CD4-positive, alpha-beta T cell treated with Interleukin-4 for 1 hour (primary cell): ENCODE data around the gene FAM221A.
"Not testable (repeated sequence)": the region's sequence is repeated elsewhere in the genome, so short reads cannot be mapped to it uniquely, and the experiment has no call there.

Source experiments
- DNase-seq, 2 donors: peaks; one replicate each; pipeline ENCODE4 v3.0.0-alpha.2; 2020 to 2022

The FAM221A gene

DNA sequence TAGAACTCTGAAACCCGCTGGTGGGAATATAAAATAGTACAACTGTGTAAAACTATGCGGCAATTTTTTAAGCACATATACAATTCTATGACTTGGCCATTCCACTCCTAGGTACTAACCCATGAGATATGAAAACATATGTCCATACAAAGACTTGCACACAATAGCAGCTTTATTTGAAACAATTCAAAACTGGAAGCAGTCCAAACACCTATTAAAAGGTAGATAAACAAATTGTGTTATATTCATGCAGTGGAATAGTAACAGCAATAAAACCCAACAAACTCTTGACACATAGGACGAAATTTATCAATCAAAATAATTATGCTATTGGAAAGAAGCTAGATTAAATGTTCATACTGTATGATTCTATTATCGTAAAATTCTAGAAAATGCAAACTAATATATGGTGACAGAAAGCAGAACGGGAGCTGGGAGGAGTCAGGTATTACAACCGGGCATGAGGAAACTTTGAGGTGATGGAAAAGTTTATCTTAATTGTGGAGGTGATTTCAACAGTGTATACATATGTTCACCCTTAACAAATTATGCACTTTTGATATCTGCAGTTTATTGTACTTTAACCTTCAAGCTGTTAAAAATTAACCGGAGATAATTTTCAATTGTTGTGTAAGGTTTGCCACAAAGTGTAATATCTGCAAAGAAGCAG lies 29.2 kb downstream of the FAM221A start:
- DNase-seq, result no peak

DNA sequence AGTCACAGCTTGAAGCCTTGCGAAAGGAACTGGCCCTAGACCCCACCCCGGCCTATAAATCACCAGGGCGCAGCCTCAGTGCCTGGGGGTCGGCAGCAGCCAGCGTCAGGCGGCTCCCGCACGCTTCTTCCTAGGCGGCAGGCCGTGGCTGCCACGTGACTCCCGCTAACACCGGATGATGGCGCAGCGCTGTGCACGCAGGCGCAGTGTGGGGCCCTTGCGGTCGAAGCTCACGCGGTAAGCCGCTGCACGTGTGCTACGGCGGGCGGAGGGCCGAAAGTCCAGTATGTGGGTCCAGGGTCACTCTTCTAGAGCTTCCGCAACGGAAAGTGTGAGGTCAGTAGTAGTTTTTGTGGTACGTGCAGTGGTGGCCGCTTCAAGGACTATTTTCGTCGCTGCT lies 30.0 kb downstream of the FAM221A start, which contains the start of gene STK31:
Gene STK31 (plus strand): TSS at position 220 of the 400 bp plus-strand sequence. CDS start 67 bp downstream, at position 287.
- no peak for DNase-seq

GRCh38 chr7:23712368-23713284 lies 32.6 kb downstream of the FAM221A start:
- peak in 1 of 2 donors; percentile 58 for DNase-seq

DNA sequence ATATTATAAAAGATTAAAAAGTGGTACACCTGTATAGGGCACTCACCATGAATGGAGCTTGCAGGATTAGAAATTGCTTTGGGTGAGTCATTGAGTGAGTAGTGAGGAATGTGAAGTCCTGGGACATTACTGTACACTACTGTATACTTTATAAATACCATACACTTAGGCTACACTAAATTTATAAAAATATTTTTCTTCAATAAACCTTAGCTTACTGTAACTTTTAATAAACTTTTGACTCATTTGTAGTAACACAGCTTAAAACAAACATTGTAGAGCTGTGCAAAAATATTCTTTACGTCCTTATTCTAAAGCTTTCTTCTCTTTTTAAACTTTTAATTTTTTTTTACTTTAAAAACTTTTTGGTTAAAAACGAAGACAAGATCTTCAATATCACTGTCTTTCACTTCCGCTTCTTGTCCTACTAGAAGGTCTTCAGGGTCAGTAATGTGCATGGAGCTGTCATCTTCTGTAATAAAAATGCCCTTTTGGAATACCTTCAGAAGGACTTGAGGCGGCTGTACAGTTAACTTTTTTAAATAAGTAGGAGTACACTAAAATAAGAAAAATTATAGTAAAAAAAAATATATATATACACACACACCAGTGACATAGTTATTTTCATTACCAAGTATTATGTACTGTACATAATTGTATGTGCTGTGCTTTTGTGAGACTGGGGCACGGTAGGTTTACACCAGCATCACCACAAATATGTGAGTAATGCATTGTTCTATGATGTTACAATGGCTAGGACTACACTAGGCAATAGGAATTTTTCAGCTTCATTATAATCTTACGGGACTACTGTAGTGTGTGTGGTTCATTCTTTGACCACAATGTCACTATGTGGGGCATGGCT lies 33.5 kb downstream of the FAM221A start:
- no peak for DNase-seq

- no peak for DNase-seq
Observed at GRCh38 chr7:23714150-23714464, 34.1 kb downstream of the FAM221A start.

DNA sequence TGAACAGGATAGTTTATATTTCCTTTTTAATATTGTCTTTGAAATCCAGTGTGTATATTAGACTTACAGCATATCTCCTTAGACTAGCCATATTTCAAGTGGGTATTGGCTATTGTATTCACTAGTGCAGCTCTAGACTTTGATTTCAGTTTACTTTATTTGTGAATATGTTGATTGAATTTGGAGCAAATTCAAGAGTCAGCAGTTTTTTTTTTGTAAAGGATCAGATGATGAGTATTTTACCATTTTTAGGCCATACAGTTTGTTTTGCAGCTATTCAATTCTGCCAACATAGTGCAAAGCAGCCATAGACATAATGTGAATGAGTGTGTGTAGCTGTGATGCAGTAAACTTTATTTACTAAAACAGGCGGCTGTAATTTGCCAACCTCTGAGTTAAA lies 34.6 kb downstream of the FAM221A start:
- no peak for DNase-seq

- DNase-seq, result no peak
Observed at GRCh38 chr7:23715099-23715498, 35.1 kb downstream of the FAM221A start.

DNA sequence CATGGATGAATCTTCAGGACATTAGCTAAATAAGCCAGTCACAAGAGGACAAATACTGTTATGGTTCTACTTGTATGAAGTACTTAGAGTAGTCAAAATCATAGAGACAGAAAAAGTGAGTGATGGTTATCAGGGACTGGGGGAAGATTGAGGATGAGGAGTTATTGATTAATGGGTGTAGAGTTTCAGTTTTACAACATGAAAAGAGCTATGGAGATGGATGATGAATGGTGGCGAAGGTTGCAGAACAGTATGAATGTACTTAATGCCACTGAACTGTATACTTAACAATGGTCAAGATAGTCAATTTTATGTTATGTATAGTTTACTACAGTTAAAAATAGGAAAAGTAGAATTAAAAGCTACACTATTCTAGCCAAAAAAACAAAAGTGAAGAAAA lies 37.8 kb downstream of the FAM221A start:
- DNase-seq, result no peak

DNA sequence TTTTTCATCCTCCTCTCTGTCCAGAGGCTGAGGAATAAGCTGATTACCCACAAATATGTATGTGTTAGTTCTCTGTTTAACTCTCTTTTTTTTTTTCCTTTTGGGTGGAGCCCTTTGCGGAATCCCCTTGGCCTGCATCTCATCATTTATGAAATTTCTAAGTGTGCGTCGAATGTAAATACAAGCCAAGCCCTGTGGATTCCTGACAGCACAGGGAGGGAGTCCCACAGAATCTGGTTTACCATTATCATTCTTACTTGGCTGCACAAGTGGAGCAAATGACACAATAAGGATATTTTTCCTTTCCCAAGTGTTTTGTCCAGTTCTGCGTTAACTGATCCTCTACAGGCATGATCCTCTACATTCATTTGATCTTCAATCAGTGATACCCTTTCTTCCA lies 41.5 kb downstream of the FAM221A start:
- no peak for DNase-seq

DNA sequence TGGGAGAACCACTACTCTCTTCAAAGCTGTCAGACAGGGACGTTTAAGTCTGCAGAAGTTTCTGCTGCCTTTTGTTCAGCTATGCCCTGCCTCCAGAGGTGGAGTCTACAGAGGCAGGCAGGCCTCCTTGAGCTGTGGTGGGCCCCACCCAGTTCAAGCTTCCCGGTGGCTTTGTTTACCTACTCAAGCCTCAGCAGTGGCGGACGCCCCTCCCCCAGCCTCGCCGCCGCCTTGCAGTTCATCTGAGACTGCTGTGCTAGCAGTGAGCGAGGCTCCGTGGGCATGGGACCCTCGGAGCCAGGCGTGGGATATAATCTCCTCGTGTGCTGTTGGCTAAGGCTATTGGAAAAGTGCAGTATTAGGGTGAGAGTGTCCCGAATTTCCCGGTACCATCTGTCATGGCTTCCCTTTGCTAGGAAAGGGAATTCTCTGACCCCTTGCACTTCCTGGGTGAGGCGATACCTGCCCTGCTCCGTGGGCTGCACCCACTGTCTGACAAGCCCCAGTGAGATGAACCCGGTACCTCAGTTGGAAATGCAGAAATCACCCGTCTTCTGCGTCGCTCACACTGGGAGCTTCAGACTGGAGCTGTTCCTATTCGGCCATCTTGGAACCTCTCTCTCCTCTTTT lies 42.7 kb downstream of the FAM221A start:
- DNase-seq, result not testable (repeated sequence)

DNA sequence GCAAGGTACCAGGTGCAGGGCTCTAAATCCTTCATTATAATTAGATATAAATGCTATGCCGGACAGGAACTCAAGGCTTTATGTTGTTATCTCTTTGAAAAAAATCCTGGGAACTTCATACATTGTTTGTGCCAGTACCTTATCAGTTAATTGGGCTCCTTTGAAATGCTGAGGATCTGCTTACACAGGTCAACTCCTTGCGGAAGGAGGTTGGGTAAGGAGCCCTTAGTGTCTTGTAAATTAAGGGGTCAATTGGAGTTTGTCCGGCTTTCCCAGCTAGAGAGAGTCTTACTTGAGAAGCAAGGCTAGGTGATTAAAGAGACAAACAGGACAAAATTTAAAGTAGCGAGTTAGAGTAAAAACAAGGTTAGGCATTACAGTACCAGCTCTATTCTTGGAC lies 44.1 kb downstream of the FAM221A start:
- not testable (repeated sequence) for DNase-seq

- no peak for DNase-seq
Observed at GRCh38 chr7:23742051-23742450, 62.1 kb downstream of the FAM221A start.

- no peak for DNase-seq
Observed at GRCh38 chr7:23743226-23743625, 63.2 kb downstream of the FAM221A start.

DNA sequence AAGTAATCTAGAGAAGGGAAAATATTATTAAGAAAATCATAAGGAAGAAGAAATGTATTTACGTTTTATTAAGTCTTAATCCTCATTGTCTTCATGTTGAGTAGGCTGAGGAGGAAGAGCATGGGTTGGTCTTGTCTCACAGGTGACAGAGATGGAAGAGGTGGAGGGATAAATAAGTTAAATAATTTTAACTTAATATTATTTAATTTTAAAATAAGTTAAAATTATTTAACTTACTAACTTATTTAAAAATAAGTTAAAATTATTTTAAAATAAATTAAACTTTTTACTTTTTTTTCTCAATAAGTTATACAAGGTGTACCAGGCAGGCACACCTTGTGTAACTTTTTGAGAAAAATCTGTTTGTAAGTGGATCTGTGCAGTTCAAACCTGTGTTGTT lies 66.6 kb downstream of the FAM221A start:
- no peak for DNase-seq

DNA sequence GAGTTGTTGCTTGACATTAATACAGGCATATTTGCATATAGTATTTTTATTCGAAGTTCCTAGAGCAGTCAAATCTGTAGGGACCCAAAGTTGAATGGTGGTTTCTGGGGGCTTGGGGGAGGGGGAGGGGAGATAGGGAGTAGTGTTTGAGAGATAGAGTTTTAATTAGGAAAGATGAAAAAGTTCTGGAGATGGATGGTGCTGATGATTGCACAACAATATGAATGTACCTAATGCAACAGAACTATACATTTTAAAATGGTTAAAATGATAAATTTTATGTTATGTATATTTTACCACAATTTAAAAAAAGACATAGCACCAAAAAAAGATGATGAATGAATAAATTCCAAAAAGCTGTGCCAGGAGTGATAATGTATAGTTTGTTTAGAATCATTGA lies 71.9 kb downstream of the FAM221A start:
- no peak for DNase-seq
